H1 (cell line): ENCODE data around the gene DPYD. TPM values are rescaled to one million over a fixed set of nuclear protein-coding genes. Genes with fewer than 3 reads are reported as not detected.

Experiments used
- CTCF ChIA-PET: fragments of 300-600 bp; sonication (Branson Sonifier 250); formaldehyde crosslinking; loops from one replicate; lab custom pipeline; 2021; ENCODE audit not compliant: partially characterized antibody; lab: Charles Lee
- POLR2A ChIA-PET: fragments of 300-600 bp; sonication (Branson Sonifier 250); formaldehyde crosslinking; loops from one replicate; lab custom pipeline; 2021; ENCODE audit warnings: inconsistent platforms; ENCODE audit not compliant: partially characterized antibody; lab: Charles Lee
- DNase-seq, 2 experiments: peaks; one replicate each; pipeline versions ENCODE4 v3.0.0 to v3.0.0-alpha.2; 2010 to 2022; ENCODE audit warnings: low spot score in 2 of 2, low read depth in 1 of 2, mixed read lengths in 1 of 2
- FAIRE-seq: peaks from 2 replicates; lab custom pipeline; 2011; peaks lifted over from hg19 to GRCh38; lab: Jason Lieb, UNC
- H2AFZ ChIP-seq: 2 replicates; pipeline ENCODE4 v1.8.1; 2012; ENCODE audit warnings: low read length, inconsistent platforms
- H2AK5ac ChIP-seq: 2 replicates; pipeline ENCODE4 v1.6.1; 2013; ENCODE audit warnings: low read depth, low read length
- H2BK120ac ChIP-seq: replicated peaks from 2 replicates; pipeline ENCODE3; 2013; ENCODE audit warnings: low read depth, low read length, inconsistent platforms
- H2BK12ac ChIP-seq: 2 replicates; pipeline ENCODE4 v1.6.1; 2013; ENCODE audit warnings: low read depth, low read length
- H2BK15ac ChIP-seq: 2 replicates; pipeline ENCODE4 v1.6.1; 2013; ENCODE audit warnings: low read length
- H2BK20ac ChIP-seq: 2 replicates; pipeline ENCODE4 v1.6.1; 2013; ENCODE audit warnings: low read length
- H2BK5ac ChIP-seq: 2 replicates; pipeline ENCODE4 v1.6.1; 2013; ENCODE audit warnings: low read depth, low read length
- H3K14ac ChIP-seq: 2 replicates; pipeline ENCODE4 v1.6.1; 2013; ENCODE audit warnings: inconsistent platforms; ENCODE audit not compliant: insufficient read length
- H3K18ac ChIP-seq: 2 replicates; pipeline ENCODE4 v1.6.1; 2013; ENCODE audit warnings: low read length; ENCODE audit errors: extremely low read depth
- H3K23ac ChIP-seq: 2 replicates; pipeline ENCODE4 v1.6.1; 2013; ENCODE audit warnings: inconsistent platforms; ENCODE audit not compliant: insufficient read length
- H3K23me2 ChIP-seq: 2 replicates; pipeline ENCODE4 v1.6.1; 2013; ENCODE audit warnings: low read depth, low read length
- H3K27ac ChIP-seq: 2 replicates; pipeline ENCODE4 v1.6.1; 2011; ENCODE audit warnings: low read depth, low read length, inconsistent platforms
- H3K27me3 ChIP-seq, 4 experiments: replicated peaks in 1 of 4; 1 replicate in 1 of 4; 2 replicates in 3 of 4; pipeline versions ENCODE4 v1.6.1 to v1.8.1; 2011 to 2013; ENCODE audit warnings: low read length in 3 of 4, mild to moderate bottlenecking in 3 of 4, inconsistent platforms in 2 of 4, mixed read lengths in 2 of 4, moderate library complexity in 1 of 4; ENCODE audit not compliant: control insufficient read depth in 3 of 4, insufficient read depth in 3 of 4; ENCODE audit errors: extremely low read depth in 1 of 4
- H3K36me3 ChIP-seq, 4 experiments: 2 replicates each; pipeline versions ENCODE4 v1.6.1 to v1.8.1; 2011 to 2013; ENCODE audit warnings: mild to moderate bottlenecking in 4 of 4, low read length in 3 of 4, moderate library complexity in 2 of 4, control low read depth in 1 of 4, inconsistent platforms in 1 of 4; ENCODE audit not compliant: insufficient read depth in 4 of 4, control insufficient read depth in 2 of 4
- H3K4ac ChIP-seq: replicated peaks from 2 replicates; pipeline ENCODE3; 2013; ENCODE audit warnings: low read length, low read depth, mixed read lengths, inconsistent platforms; ENCODE audit not compliant: insufficient read length
- H3K4me1 ChIP-seq, 4 experiments: replicated peaks in 1 of 4; 1 replicate in 1 of 4; 2 replicates in 3 of 4; pipeline versions ENCODE4 v1.6.1 to v1.8.1; 2011 to 2013; ENCODE audit warnings: low read length in 3 of 4, inconsistent platforms in 2 of 4, mixed read lengths in 1 of 4; ENCODE audit not compliant: insufficient read depth in 4 of 4, control insufficient read depth in 3 of 4
- H3K4me2 ChIP-seq, 2 experiments: 2 replicates each; pipeline versions ENCODE4 v1.6.1 to v1.8.1; 2011 to 2013; ENCODE audit warnings: low read depth in 2 of 2, low read length in 2 of 2, control low read depth in 1 of 2, inconsistent platforms in 1 of 2, mild to moderate bottlenecking in 1 of 2; ENCODE audit not compliant: insufficient read depth in 1 of 2
- H3K4me3 ChIP-seq, 4 experiments: fragments of 200-600, 300-600 bp in 1 of 4; sonication (generic), shearing (Covaris generic), sonication (Bioruptor Twin) in 1 of 4; 2 replicates each; pipeline versions ENCODE4 v1.5.1 to v1.8.1; 2011 to 2016; ENCODE audit warnings: low read length in 4 of 4, low read depth in 3 of 4, control low read depth in 2 of 4, inconsistent platforms in 2 of 4, mild to moderate bottlenecking in 2 of 4, mixed read lengths in 1 of 4, moderate library complexity in 1 of 4; ENCODE audit not compliant: insufficient read depth in 2 of 4; ENCODE audit errors: extremely low read depth in 1 of 4
- H3K56ac ChIP-seq: replicated peaks from 2 replicates; pipeline ENCODE3; 2013; ENCODE audit warnings: low read depth, mild to moderate bottlenecking, mixed read lengths, low read length, inconsistent platforms; ENCODE audit not compliant: insufficient read length
- H3K79me1 ChIP-seq: 2 replicates; pipeline ENCODE4 v1.6.1; 2013; ENCODE audit warnings: low read depth, low read length, control low read depth
- H3K79me2 ChIP-seq, 2 experiments: 2 replicates each; pipeline versions ENCODE4 v1.6.1 to v1.8.1; 2012 to 2013; ENCODE audit warnings: low read length in 2 of 2, mild to moderate bottlenecking in 2 of 2, inconsistent platforms in 1 of 2; ENCODE audit not compliant: insufficient read depth in 2 of 2, control insufficient read depth in 1 of 2
- H3K9ac ChIP-seq, 4 experiments: replicated peaks in 1 of 4; 1 replicate in 1 of 4; 2 replicates in 3 of 4; pipeline versions ENCODE4 v1.6.1 to v1.8.1; 2011 to 2013; ENCODE audit warnings: low read depth in 3 of 4, low read length in 3 of 4, control low read depth in 2 of 4, mild to moderate bottlenecking in 2 of 4, moderate library complexity in 2 of 4, inconsistent platforms in 1 of 4; ENCODE audit errors: extremely low read depth in 1 of 4
- H3K9me3 ChIP-seq, 2 experiments: 2 replicates each; pipeline versions ENCODE4 v1.6.1 to v1.8.1; 2012 to 2013; ENCODE audit warnings: mild to moderate bottlenecking in 2 of 2, moderate library complexity in 2 of 2, control low read depth in 1 of 2, inconsistent platforms in 1 of 2, low read depth in 1 of 2, low read length in 1 of 2, mixed read lengths in 1 of 2; ENCODE audit not compliant: insufficient read depth in 2 of 2
- H4K20me1 ChIP-seq, 2 experiments: replicated peaks in 1 of 2; 2 replicates each; pipeline versions ENCODE3 to v1.8.1; 2011 to 2013; ENCODE audit warnings: inconsistent platforms in 2 of 2, low read length in 2 of 2, mild to moderate bottlenecking in 1 of 2; ENCODE audit not compliant: insufficient read depth in 2 of 2, control insufficient read depth in 1 of 2
- H4K5ac ChIP-seq: 2 replicates; pipeline ENCODE4 v1.6.1; 2013; ENCODE audit warnings: low read length, low read depth, mixed read lengths, inconsistent platforms; ENCODE audit not compliant: insufficient read length
- H4K8ac ChIP-seq: 2 replicates; pipeline ENCODE4 v1.8.0; 2013; ENCODE audit warnings: mild to moderate bottlenecking, moderate library complexity, low read length, inconsistent platforms; ENCODE audit not compliant: insufficient read depth; ENCODE audit errors: extremely low read depth
- H4K91ac ChIP-seq: replicated peaks from 2 replicates; pipeline ENCODE3; 2013; ENCODE audit warnings: low read length, mixed read lengths, inconsistent platforms; ENCODE audit not compliant: insufficient read length
- FOSL1 ChIP-seq: IDR thresholded peaks from 2 replicates; pipeline ENCODE4 v1.6.1; 2011; ENCODE audit warnings: mild to moderate bottlenecking, low read depth, low read length, moderate library complexity; ENCODE audit not compliant: insufficient read depth
- GTF2F1 ChIP-seq: IDR thresholded peaks from 2 replicates; pipeline ENCODE4 v1.6.1; 2012; ENCODE audit warnings: low read depth, low read length, improper control_type of control experiment, borderline replicate concordance
- NRF1 ChIP-seq: IDR thresholded peaks from 2 replicates; pipeline ENCODE4 v1.6.1; 2011; ENCODE audit warnings: mild to moderate bottlenecking, low read depth, low read length, improper control_type of control experiment
- POU5F1 ChIP-seq: IDR thresholded peaks from 2 replicates; pipeline ENCODE4 v1.6.1; 2011; ENCODE audit warnings: low read depth, mild to moderate bottlenecking, low read length, moderate library complexity
- RNF2 ChIP-seq: fragments of 200-900, 300-1000 bp; sonication (generic); IDR thresholded peaks from 2 replicates; pipeline ENCODE4 v1.7.1; 2016; ENCODE audit warnings: borderline replicate concordance, low read depth, mild to moderate bottlenecking, antibody characterized with exemption, low read length; ENCODE audit not compliant: poor library complexity, severe bottlenecking; ENCODE audit errors: missing control alignments
- SAP30 ChIP-seq: fragments of 300-600 bp; sonication (generic); IDR thresholded peaks from 2 replicates; pipeline ENCODE4 v1.7.1; 2012; ENCODE audit warnings: low read length, moderate library complexity, mild to moderate bottlenecking, inconsistent platforms; ENCODE audit not compliant: insufficient read depth, insufficient replicate concordance
- SIRT6 ChIP-seq: IDR thresholded peaks from one replicate; pipeline ENCODE4 v1.7.1; 2012; ENCODE audit warnings: low read length, inconsistent platforms
- SIX5 ChIP-seq: IDR thresholded peaks from 2 replicates; pipeline ENCODE4 v1.6.1; 2011; ENCODE audit warnings: mild to moderate bottlenecking, low read depth, low read length
- SP4 ChIP-seq: IDR thresholded peaks from 2 replicates; pipeline ENCODE4 v1.6.1; 2012; ENCODE audit warnings: low read length, inconsistent platforms
- TCF12 ChIP-seq: IDR thresholded peaks from 2 replicates; pipeline ENCODE4 v1.6.1; 2011; ENCODE audit warnings: low read depth, mild to moderate bottlenecking, low read length
- TEAD4 ChIP-seq: IDR thresholded peaks from 2 replicates; pipeline ENCODE4 v1.6.1; 2012; ENCODE audit warnings: low read depth, low read length, inconsistent platforms, mixed read lengths
- YY1 ChIP-seq: IDR thresholded peaks from 2 replicates; pipeline ENCODE4 v1.6.1; 2011; ENCODE audit warnings: low read depth, mild to moderate bottlenecking, low read length
- WGBS, 2 experiments: shearing (Covaris generic) in 1 of 2; methylation state at CpG; one replicate each; pipeline versions ENCODE4 v1.1.6 to v1.1.7; 2013 to 2015; ENCODE audit warnings: low lambda C conversion rate in 2 of 2, mixed read lengths in 2 of 2, inconsistent platforms in 1 of 2, low coverage in 1 of 2, missing lambda C conversion rate in 1 of 2; ENCODE audit not compliant: insufficient replicate concordance in 2 of 2, insufficient coverage in 1 of 2, insufficient read length in 1 of 2; ENCODE audit errors: extremely low coverage in 1 of 2, missing lambda C conversion rate in 1 of 2; 5-methylcytosine and 5-hydroxymethylcytosine counted together
- polyA plus RNA-seq, 7 experiments: library from polyadenylated mRNA; depleted of rRNA in 3 of 7; stranded (reverse) in 5 of 7; unstranded in 2 of 7; fragments of >200 nt in 5 of 7; fragments of 200-250 nt in 2 of 7; gene quantifications; 1 replicate in 5 of 7; 2 replicates in 1 of 7; 4 replicates in 1 of 7; pipeline versions ENCODE4 v1.2.1 to v1.2.3, GENCODE V29; 2011 to 2013; ENCODE audit warnings: missing spikeins in 2 of 7, mixed read lengths in 2 of 7
- total RNA-seq: library from RNA; stranded (reverse); fragmentation: NEBNext Ultra II Directional; extraction: Animal tissue kit (Norgen Biotek cat#: 25700); gene quantifications from 2 replicates; pipeline ENCODE4 v1.2.1, GENCODE V29; 2021

The DPYD gene
- total and polyA plus RNA-seq, 2 of the 8 experiments (the other 6 are each of a cell fraction or from before 2014, with no cell fraction given): 0.29 to 0.73 TPM

DNA sequence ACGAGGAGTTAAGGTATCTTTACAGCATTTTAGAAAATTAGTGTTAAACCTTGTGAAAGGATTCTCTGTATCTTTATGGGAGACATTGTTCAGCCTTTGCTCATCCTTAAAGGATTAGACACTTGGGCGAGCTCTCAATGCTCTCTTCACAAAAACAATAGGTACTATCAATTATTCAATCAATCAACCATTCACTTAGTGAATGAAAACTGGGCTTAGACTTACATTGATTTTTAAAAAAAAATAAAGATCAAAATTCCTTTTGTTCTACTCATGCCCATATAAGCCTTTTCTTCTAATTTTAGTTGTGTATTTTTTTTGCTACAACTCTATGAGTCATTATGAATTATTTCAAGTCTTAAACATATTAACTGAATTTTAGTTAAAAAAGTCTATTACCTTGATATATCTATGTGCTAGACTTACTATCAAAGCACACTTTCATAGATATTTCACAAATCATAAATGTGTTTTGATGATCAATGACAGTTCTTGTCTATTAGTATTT lies 181.2 kb downstream of the DPYD start:
- no peak overlapping the region for H2BK12ac ChIP-seq
- H2BK15ac ChIP-seq: no peak overlapping the region
- no peak overlapping the region for H3K27ac ChIP-seq
- no peak overlapping the region for H2AFZ ChIP-seq
- H3K14ac ChIP-seq: no peak overlapping the region
- no peak overlapping the region for H3K9ac ChIP-seq
- FAIRE-seq: no peak
- H2BK5ac ChIP-seq: no peak overlapping the region
- ChIA-PET POLR2A (no interaction called here), CTCF (no interaction called here)
- no peaks in the 10 kb centered on the region for H3K79me2 ChIP-seq
- H4K20me1 ChIP-seq: no peaks in the 10 kb centered on the region
- H3K56ac ChIP-seq: no peak overlapping the region
- H3K23ac ChIP-seq: no peak overlapping the region
- H4K91ac ChIP-seq: no peak overlapping the region
- no peaks in the 10 kb centered on the region for H3K9me3 ChIP-seq
- no peaks in the 10 kb centered on the region for H3K36me3 ChIP-seq
- H4K8ac ChIP-seq: no peak overlapping the region
- peaks cover 0 to 5% (median 1%) of the 10 kb centered on the region in 4 experiments; a peak in 2 of 7 replicates for H3K4me1 ChIP-seq
- H3K4me2 ChIP-seq: no peak overlapping the region
- H4K5ac ChIP-seq: no peak overlapping the region
- no peak overlapping the region for H2AK5ac ChIP-seq
- no peak for DNase-seq
- no peaks in the 10 kb centered on the region; the same call in 1 of the 2 replicates for H3K23me2 ChIP-seq
- 94% methylated on average over 2 of the region's 2 CpGs; no CpG with 5 or more reads in 1 of the 2 experiments for WGBS, 2 experiments
- H3K18ac ChIP-seq: no peak overlapping the region
- no peak overlapping the region for H3K4me3 ChIP-seq
- no peak overlapping the region for H3K4ac ChIP-seq
- no peaks in the 10 kb centered on the region for H3K27me3 ChIP-seq
- no peak overlapping the region for H2BK20ac ChIP-seq
- H2BK120ac ChIP-seq: no peak overlapping the region
- H3K79me1 ChIP-seq: no peaks in the 10 kb centered on the region
- TF ChIP-seq SIRT6 (no peak), TEAD4 (no peak), SIX5 (no peak), NRF1 (no peak), POU5F1 (no peak), YY1 (no peak), GTF2F1 (no peak), RNF2 (no peak), FOSL1 (no peak), SP4 (no peak), SAP30 (no peak), TCF12 (no peak)
